ENCODE results near the gene CLEC4A.

DNA sequence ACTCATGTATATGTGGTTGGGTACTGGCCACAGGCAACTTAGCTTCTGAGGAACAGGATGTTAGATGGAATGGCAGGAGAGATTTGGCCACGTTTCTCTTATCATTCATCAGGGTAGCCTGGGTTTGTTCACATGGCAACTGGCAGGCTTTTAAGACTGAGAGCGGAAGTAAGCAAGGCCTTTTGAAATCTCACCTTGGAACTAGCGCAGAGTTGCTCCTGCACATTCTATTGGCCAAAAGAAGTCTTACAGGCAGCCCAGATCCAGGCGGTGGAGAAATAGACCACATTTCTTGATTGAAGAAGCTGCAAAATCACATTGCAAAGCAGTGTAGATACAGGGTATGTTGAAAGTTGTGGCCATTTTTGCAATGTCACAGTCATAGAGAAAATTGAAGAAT is 3.7 kb downstream of the CLEC4A start:
- TF ChIP-seq, protein P1, sequence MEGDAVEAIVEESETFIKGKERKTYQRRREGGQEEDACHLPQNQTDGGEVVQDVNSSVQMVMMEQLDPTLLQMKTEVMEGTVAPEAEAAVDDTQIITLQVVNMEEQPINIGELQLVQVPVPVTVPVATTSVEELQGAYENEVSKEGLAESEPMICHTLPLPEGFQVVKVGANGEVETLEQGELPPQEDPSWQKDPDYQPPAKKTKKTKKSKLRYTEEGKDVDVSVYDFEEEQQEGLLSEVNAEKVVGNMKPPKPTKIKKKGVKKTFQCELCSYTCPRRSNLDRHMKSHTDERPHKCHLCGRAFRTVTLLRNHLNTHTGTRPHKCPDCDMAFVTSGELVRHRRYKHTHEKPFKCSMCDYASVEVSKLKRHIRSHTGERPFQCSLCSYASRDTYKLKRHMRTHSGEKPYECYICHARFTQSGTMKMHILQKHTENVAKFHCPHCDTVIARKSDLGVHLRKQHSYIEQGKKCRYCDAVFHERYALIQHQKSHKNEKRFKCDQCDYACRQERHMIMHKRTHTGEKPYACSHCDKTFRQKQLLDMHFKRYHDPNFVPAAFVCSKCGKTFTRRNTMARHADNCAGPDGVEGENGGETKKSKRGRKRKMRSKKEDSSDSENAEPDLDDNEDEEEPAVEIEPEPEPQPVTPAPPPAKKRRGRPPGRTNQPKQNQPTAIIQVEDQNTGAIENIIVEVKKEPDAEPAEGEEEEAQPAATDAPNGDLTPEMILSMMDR (IDR thresholded peaks at IDR 0.05; ENCODE audit: low read depth, low read length): no peak
- no peak for TF ChIP-seq EZH2phosphoT487 (IDR thresholded peaks at IDR 0.05; ENCODE audit: low read depth)

Measured in OCI-LY3 (cell line).